Mucosa of gallbladder (tissue), 1 donor: ENCODE results near the gene BCHE. TPM values are rescaled to one million over a fixed set of nuclear protein-coding genes. Genes with fewer than 3 reads are reported as not detected.

Experiments used
- DNase-seq: peaks from one replicate; pipeline ENCODE4 v3.0.0-alpha.2; 2020; ENCODE audit warnings: low spot score
- total RNA-seq: library from RNA; stranded (reverse); gene quantifications from one replicate; pipeline ENCODE4 v1.2.1, GENCODE V29; 2021
- donor health status: DM: no; HTN: no; CAD: no.

Gene BCHE
- 4.0 TPM for total RNA-seq

DNA sequence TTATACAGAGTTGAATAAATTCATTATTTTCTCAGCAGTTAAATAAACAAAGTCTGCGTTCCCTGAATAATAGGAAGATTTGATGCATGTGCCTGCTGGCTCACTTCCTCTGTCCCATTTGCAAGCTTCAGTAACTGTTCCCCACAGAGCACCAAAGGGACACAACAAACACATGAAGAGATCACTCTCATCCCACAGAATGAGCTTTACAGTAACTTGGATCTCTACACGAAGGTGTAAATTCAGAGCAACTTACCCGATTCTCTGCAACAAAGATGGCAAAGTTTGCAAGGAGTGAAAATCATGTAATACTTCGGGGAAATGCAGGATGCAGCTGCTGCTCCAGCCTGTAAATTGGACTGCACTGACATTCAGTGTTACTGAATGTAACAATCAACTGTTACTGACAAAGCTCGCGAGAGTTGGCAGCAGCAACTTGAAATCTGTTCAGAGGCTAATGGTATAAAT, at the start of gene BCHE:
Gene BCHE, minus strand, starts transcription at position 366 of the 468 bp plus-strand sequence. CDS start 6,390 bp downstream, outside the sequence.
- no peak for DNase-seq

- DNase-seq = no peak
Measured at GRCh38 chr3:165885558-165886270, 48.5 kb upstream of the BCHE start.

DNA sequence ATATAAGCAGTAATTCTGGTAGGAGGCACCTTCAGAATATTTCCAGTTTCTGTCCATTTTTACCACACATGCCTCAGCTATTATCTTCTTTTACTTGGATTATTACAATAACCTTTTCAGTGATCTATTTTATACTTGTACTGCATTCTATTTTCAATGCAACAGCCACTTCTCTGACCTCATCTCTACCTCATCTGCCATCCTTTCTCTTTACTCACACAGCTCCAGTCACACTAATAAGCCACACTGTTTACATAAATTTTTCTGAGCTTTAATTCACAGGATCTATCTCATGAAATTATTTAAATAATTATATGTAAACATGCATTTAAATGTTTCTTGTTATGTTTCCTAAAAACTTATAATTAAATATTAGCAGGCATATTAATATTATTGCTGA, 47.3 kb upstream of the BCHE start:
- DNase-seq = no peak

DNA sequence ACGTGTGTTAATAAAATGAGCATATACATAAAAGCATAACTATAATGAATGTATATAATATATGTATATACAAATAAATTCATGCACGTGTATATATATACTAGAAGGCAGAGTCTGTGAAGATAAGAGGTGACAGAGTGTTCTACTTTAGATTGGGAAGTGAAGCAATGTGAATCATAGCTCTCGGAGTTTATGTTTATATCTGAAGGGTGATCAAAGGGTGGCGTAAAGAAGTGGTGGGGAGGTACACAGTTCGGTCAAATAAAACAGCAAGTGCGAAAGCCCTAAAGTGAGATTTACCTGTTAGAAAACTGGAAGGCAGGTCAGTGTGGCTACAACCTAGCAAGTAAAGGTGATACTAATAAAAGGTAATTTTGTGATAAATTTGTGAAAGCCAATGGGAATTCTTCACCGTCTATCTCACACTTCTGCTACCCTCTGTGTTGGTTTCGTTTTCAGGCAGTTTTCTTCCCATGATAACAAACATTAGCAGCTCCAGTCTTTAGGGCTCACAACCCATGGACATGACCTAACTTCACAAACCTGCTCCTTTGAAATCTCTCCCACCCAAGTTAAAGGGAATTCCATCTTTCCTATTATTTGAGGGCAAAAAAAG, 46.7 kb upstream of the BCHE start:
- no peak for DNase-seq

GRCh38 chr3:165883117-165883516, 45.9 kb upstream of the BCHE start:
- DNase-seq = no peak

DNA sequence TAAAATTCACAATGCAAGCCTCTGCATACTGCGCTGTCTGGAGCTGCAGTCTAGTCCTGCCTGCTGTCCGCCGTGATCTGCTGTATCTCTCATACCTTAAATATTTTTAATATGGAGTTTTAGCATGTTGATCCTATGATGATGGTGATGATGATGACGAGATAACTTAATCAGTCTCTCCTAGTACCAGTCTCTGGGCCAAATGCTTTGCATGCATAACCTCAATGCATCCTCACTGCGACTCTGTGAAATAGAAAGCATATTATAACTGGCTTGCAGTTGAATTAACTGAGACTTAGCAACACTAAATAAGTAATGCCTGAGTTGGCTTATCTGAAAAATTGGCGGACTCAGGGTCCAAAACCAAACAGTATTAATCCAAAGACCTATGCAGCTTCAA, 38.4 kb upstream of the BCHE start:
- no peak for DNase-seq

- DNase-seq = no peak
Measured at GRCh38 chr3:165874663-165875489, 37.7 kb upstream of the BCHE start.

DNA sequence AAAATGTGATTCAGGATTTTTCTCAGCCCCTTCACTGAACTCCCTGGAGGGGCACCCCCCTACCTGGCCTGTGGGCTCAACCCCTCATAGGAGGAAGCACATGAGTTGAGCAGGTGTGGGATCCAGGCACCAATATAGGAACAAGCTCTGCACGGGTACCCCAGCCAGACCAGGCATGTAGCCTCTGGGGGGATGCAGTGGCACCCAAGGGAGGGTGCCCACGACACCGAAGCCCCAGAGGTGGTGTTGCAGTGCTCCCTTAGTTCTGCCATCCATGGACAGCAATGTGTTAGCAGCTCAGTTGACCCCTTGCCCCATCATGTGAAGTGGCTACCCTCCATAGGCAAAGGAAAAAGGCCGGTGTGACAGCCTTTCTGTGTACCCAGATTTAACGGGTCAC, 30.9 kb upstream of the BCHE start:
- no peak for DNase-seq

GRCh38 chr3:165859061-165859460, 21.8 kb upstream of the BCHE start:
- DNase-seq = no peak

GRCh38 chr3:165855581-165855980, 18.4 kb upstream of the BCHE start:
- DNase-seq = no peak

- no peak for DNase-seq
Measured at GRCh38 chr3:165854696-165855095, 17.5 kb upstream of the BCHE start.

DNA sequence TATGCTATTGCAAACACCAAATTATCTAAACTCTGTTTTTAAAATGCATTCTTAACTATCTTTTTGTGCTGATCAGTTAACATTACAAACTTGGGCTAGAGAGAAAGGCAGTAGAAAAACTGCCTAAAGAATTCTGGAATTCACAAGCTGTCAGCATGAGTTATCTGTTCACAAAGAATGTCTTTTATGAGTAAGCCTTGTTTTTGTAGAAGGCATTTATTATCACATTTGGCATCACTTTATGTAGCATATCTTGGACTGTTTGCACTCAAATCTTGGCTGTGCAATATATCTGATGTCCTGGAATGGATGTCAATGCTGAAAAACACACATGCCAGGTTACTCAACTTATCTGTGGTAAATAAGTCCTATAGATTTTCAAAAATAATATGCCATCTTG, 15.5 kb upstream of the BCHE start:
- DNase-seq = no peak

DNA sequence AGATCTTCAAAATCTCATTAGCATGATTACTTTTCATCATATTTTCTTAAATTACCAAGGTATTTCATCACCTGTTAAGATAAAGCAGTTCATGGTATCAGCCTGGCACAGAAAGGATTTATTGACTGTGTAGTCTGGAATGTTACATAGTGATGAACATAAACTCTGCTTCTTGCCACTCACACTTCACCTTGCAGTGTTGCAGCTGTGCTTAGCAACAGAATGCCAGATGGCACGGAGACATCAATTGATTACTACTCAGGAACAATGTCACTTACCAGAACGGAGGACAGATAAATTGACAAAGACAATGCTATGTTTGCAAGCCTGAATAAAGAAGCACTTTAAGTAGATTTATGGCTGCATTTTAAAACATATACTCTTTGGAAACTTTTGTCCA, 15.0 kb upstream of the BCHE start:
- no peak for DNase-seq

- no peak for DNase-seq
Measured at GRCh38 chr3:165846056-165846455, 8.8 kb upstream of the BCHE start.

- DNase-seq = no peak
Measured at GRCh38 chr3:165839296-165840076, 2.3 kb upstream of the BCHE start.

DNA sequence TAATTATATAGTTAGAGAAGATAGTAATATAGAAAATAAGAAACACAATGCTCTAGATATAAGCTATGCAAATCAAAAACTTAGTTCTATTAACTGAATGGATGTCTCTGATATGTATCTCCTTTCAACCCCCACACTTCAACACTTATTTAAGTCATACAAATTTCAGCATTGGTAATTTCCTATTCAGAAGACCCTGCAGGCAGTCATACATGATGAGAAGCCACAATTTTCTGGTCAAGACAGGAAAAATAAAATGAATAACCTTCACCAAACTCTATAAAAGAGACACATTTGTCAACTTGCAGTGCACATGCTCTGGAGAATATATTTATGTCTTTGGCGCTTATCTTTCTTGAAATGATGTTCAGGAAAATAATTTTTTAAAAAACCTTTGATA, 578 bp upstream of the BCHE start:
- DNase-seq = no peak

- DNase-seq = no peak
Measured at GRCh38 chr3:165835431-165835830, 1.8 kb downstream of the BCHE start.

GRCh38 chr3:165830746-165831145, 6.5 kb downstream of the BCHE start:
- DNase-seq = no peak

DNA sequence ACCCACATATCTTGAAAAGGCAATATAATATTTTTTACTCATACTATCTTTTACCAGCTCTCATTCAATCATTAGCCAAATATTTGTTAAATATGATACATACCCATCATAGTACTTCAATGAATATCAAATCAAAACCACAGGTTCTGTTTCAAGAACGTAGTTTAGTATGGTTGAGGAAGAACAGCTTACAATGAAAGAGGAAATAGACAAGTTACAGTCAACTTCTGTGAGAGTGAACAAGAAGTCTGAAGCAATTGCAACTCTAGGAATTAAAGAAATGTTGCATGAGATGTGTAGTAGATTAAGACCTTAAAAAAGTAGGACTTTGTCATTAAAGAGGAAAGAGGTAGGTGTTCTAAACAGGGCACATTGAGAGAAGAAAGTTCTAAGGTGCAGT, 9.3 kb downstream of the BCHE start:
- DNase-seq = no peak

DNA sequence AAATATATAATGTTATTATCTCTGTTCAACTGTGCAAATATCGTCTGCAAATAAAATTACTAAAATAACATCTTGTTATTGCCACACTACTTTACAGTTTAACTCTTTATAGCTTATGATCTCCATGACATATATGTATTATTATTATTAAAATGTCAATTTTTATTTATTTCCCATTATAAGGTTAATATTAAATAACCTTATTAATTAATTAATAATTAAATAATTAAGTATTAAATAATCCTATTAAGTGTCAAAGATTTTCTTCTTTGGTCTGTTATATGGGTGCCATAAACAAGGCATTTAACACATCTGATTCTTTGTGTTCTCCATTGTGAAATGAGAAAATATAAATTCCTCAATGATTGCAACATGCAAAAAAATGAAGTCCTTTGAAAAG, 10.0 kb downstream of the BCHE start:
- DNase-seq = no peak

DNA sequence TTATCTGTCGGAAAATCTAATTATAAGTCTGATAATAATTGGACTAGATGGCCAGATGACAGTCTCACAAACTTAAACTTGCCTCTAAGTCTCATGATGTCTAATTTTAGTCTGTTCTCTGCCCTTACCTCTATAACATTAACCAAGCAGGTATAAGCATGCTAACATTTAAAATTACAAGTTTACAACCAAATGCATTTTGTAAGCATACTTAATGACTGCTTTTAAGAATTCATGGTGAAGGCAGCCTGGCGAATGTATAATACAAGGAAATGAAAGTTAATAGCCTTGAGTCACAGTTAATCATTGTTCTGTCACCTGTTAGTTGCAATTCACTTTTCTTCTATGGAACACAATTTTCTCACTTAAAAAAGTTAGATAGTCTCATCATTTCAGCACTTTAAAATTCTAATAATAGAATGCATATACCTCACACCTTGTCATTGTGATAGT, 16.5 kb downstream of the BCHE start:
- no peak for DNase-seq

- DNase-seq = no peak
Measured at GRCh38 chr3:165817160-165817709, 20.0 kb downstream of the BCHE start.
